Fibroblast of skin of right quadriceps (primary cell): ENCODE measurements around the gene POR.

ENCODE experiments used
- DNase-seq: peaks from one replicate; pipeline ENCODE4 v3.0.0-alpha.2; 2013

The POR gene

GRCh38 chr7:75980430-75981202 is 65.7 kb downstream of the POR start:
- no peak for DNase-seq

DNA sequence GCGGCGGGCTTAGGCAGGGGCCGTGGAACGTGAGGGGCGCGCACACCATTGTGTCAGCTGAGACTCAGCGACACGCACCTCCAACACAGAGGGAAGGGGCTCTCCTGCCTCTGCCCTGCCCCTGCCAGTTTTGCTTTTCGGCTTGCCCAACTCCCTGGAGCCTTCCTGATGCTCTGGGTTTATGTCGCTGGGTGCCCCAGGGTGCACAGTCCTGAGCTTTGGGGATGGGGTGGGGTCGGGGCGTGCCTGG is 66.2 kb downstream of the POR start:
- DNase-seq = no peak

- DNase-seq = no peak
Observed at GRCh38 chr7:75981453-75982305, 66.7 kb downstream of the POR start.

DNA sequence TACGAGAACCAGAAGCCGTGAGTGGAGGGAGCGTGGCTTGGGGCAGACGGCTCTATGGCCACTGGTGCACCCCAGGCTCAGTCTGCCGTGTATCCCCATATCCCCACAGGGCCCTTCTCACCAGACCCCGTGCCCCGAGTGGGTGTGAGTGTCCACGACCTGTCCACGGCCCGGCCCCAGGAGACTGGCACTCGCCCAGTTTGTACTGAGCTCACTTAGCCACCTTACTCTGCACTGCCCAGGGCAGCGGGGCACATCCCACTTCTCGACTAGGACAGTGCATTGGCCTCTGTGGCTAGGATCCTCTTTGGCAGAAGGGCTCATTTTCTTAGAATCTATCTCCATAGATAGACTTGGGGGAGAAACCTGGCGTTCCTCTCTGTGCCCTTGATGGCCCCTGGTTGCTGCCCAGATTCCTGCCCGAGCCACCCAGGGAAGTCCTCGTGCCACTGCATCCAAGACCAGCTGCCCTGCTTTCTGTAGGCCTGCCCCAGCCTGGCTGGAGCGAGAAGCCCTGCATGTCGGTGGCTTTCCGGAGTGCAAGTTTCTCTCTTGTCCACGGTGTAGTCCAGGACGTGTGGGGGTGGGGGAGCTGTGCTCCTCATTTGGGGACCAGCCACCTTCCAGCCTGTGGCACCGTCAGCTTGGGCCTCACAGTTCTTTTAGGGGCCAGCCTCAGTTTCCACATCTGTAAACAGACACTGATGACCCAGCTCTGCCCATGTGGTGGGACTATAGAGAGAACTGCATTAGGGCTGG is 67.5 kb downstream of the POR start:
- DNase-seq = no peak

DNA sequence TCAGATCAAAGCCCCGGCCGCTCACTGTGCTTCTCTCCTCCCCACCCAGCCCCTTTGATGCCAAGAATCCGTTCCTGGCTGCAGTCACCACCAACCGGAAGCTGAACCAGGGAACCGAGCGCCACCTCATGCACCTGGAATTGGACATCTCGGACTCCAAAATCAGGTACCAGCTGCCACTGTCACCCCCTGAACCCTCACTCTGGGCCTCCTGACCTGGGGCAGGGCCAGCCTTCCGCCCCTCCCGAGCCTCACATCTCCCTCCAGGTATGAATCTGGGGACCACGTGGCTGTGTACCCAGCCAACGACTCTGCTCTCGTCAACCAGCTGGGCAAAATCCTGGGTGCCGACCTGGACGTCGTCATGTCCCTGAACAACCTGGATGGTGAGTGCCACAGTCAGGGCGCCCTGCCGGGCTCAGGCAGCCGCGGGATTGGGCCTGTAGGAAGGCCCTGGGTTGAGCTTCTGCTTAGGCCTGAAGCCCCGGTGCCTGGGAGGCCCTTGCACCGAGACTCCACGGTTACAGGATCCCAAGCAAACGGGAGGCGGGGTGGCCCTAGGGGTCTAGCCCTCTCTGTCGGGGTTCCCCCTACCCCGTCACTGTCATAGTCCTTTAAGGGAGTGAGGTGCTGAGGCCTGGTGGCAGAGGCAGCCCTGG is 68.6 kb downstream of the POR start:
- DNase-seq = no peak

DNA sequence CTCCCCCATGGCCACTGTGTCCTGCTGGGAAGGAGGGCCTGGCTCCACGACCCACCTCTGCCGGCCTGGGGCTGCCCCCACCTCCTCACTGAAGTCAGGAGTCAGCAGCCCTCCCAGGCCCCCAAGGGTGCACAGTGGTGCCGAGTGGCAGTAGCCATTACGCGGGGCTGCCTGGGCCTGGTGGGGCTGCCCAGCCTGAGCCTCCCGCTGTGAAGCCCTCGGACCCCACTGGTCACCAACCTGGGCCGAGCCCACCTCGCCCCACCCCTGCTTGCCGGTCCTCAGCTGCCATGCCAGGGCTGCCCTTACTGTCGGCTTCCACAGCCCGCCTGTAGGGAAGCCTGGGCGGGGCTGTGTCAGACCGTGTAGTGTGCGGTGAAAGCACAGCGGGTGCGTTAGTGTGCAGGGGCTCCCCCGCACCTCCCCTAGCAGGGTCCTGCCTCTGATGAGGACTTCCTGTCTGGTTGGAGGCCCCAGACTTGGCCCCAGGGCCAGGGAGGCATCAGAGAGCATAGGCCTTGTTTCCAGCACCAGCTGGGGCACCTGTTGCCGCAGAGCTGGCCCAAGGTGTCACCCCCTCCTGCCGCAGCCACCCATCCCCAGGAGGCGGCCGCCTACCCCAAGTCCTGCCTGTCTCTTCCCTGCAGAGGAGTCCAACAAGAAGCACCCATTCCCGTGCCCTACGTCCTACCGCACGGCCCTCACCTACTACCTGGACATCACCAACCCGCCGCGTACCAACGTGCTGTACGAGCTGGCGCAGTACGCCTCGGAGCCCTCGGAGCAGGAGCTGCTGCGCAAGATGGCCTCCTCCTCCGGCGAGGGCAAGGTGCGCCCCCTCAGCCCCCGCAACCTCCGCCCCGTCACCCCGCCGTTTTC is 69.4 kb downstream of the POR start:
- DNase-seq = no peak

DNA sequence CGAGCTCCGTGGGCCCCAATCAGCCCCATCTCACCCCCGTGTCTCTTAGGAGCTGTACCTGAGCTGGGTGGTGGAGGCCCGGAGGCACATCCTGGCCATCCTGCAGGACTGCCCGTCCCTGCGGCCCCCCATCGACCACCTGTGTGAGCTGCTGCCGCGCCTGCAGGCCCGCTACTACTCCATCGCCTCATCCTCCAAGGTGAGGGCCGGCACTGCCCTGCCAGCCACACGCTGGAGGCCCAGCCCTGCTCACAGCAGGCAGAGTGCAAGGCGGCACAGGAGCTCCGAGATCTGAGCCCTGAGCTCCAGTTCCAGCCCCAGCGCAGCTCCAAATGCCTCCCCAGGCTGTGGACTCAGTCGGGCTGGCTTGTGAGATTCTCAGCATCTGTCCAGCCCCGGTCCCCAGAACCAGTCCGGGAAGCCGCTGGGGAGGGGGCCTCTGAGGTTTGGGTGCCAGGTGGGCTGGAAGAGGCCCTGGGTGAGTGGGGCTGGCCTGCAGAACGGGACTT is 70.1 kb downstream of the POR start:
- no peak for DNase-seq

DNA sequence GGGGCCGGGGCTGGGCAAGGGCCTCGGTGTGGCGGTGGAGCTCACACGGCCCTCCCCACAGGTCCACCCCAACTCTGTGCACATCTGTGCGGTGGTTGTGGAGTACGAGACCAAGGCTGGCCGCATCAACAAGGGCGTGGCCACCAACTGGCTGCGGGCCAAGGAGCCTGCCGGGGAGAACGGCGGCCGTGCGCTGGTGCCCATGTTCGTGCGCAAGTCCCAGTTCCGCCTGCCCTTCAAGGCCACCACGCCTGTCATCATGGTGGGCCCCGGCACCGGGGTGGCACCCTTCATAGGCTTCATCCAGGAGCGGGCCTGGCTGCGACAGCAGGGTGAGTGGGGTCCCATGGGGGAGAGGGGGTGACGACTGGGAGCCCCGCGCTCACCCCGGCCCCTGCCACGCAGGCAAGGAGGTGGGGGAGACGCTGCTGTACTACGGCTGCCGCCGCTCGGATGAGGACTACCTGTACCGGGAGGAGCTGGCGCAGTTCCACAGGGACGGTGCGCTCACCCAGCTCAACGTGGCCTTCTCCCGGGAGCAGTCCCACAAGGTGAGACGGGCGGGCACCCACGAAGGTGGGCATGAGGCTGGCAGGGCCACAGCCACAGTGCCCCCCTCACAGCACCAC is 70.7 kb downstream of the POR start:
- DNase-seq = no peak

DNA sequence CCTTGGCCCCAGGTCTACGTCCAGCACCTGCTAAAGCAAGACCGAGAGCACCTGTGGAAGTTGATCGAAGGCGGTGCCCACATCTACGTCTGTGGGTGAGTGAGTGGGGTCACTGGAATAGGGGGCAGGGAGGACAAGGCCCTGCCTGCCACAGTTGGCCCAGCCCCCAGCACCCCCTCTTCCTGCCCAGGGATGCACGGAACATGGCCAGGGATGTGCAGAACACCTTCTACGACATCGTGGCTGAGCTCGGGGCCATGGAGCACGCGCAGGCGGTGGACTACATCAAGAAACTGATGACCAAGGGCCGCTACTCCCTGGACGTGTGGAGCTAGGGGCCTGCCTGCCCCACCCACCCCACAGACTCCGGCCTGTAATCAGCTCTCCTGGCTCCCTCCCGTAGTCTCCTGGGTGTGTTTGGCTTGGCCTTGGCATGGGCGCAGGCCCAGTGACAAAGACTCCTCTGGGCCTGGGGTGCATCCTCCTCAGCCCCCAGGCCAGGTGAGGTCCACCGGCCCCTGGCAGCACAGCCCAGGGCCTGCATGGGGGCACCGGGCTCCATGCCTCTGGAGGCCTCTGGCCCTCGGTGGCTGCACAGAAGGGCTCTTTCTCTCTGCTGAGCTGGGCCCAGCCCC is 71.3 kb downstream of the POR start:
- no peak for DNase-seq

GRCh38 chr7:75987026-75987804 is 72.3 kb downstream of the POR start:
- DNase-seq = no peak

- DNase-seq = no peak
Observed at GRCh38 chr7:75987805-75988567, 73.0 kb downstream of the POR start.

GRCh38 chr7:75988568-75989499 is 73.9 kb downstream of the POR start:
- DNase-seq = no peak

- no peak for DNase-seq
Observed at GRCh38 chr7:75989500-75990388, 74.8 kb downstream of the POR start.

GRCh38 chr7:75991531-75992082 is 76.7 kb downstream of the POR start:
- DNase-seq = no peak

DNA sequence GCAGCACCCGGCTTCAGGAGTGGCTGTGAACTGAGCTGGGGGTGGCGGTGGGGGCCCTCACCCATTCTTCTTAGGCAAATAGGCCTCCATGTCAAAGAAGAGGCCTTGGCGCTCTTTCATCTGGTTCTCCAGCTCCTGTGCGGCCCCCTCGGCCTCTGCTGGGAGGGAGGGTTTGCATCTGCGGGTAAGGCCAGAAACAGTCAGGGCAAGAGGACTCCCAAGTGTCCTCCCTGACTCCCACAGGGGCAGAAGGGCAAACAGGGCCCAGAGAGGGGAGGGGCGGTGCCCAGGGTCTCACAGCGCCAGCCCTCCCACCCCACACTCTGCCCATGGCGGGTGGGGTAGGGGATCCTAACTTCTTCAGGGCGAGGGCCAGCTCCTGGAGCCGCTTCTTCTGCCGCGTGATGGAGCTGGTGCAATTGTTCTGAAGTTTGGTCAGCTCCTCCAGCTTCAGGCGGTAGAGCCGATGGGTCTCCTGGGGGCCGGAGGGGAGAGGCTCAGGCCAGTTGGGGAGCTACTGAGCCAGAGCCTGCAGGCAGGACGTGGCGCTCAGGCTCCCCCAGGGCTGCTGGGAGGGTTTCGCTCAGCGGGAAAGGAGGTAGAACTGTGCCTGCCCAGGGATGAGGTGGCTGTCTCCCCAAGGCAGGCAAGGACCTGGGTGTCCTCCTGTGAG is 77.3 kb downstream of the POR start:
- no peak for DNase-seq
